Ecto neural progenitor cell (in vitro differentiated cells): Measurements from ENCODE around the gene RPS21.
A peak's percentile ranks its signal among the peaks of the same experiment; 100 is the strongest.
"Not testable (repeated sequence)": the region's sequence is repeated elsewhere in the genome, so short reads cannot be mapped to it uniquely, and the experiment has no call there.

ENCODE experiments used
- DNase-seq: peaks from one replicate; pipeline ENCODE4 v3.0.0-alpha.2; 2018; ENCODE audit warnings: low spot score

RPS21 gene

GRCh38 chr20:62426059-62426348 is 39.1 kb downstream of the RPS21 start:
- not testable (repeated sequence) for DNase-seq

- DNase-seq: no peak
Measured at GRCh38 chr20:62426699-62427131, 39.8 kb downstream of the RPS21 start.

GRCh38 chr20:62427172-62428001 is 40.5 kb downstream of the RPS21 start, which contains the start of gene RBBP8NL:
Gene RBBP8NL (minus strand): TSS chr20:62427539. CDS start chr20:62419647, 7,892 bp downstream.
- DNase-seq: peak; percentile 69

GRCh38 chr20:62428002-62428372 is 41.1 kb downstream of the RPS21 start:
- DNase-seq: no peak

- no peak for DNase-seq
Measured at GRCh38 chr20:62428396-62429295, 41.7 kb downstream of the RPS21 start.

GRCh38 chr20:62429455-62430310 is 42.8 kb downstream of the RPS21 start:
- DNase-seq: no peak

GRCh38 chr20:62430311-62430853 is 43.5 kb downstream of the RPS21 start:
- no peak for DNase-seq

GRCh38 chr20:62430866-62431447 is 44.1 kb downstream of the RPS21 start:
- no peak for DNase-seq

- no peak for DNase-seq
Measured at GRCh38 chr20:62433658-62434497, 47.0 kb downstream of the RPS21 start.

GRCh38 chr20:62436692-62437091 is 49.8 kb downstream of the RPS21 start:
- DNase-seq: no peak

- DNase-seq: no peak
Measured at GRCh38 chr20:62437496-62437895, 50.6 kb downstream of the RPS21 start.

- DNase-seq: no peak
Measured at GRCh38 chr20:62437927-62438326, 51.0 kb downstream of the RPS21 start.
